HCT116 (cell line): ENCODE results near the gene SART1. TPM values are rescaled to one million over a fixed set of nuclear protein-coding genes. Genes with fewer than 3 reads are reported as not detected.

Experiments used
- ATAC-seq: fragments of 200-7000 bp; cut with Tn5 transposase; 2 replicates; pipeline ENCODE4 v1.9.1; 2020; ENCODE audit warnings: mild to moderate bottlenecking, moderate library complexity
- BruUV-seq: library from RNA; stranded (reverse); fragments of 400-500 nt; replicated peaks from 2 replicates; lab custom pipeline; 2021; lab: Mats Ljungman, UMichigan
- CTCF ChIA-PET: fragments of 300-600 bp; sonication (Branson Sonifier 250); formaldehyde crosslinking; loops from one replicate; lab custom pipeline; 2021; ENCODE audit warnings: antibody characterized with exemption; lab: Charles Lee
- POLR2A ChIA-PET: fragments of 300-600, 350-600 bp; sonication (Branson Sonifier 250); formaldehyde crosslinking; loops from one replicate; lab custom pipeline; 2021; ENCODE audit warnings: antibody characterized with exemption; lab: Charles Lee
- RAD21 ChIA-PET, 2 experiments: fragments of 300-600 bp; sonication (Branson Sonifier 250); formaldehyde crosslinking; loops; one replicate each; lab custom pipeline; 2023; ENCODE audit warnings: low total read pairs in 2 of 2; ENCODE audit not compliant: uncharacterized antibody in 2 of 2, unreplicated experiment in 2 of 2, low non-redundant PET in 1 of 2; lab: Charles Lee
- DNase-seq: peaks from one replicate; pipeline ENCODE4 v3.0.0-alpha.2; 2010; ENCODE audit warnings: low read depth, low spot score
- H2AFZ ChIP-seq: fragments of 200-600 bp; shearing (Covaris generic), sonication (generic); 2 replicates; pipeline ENCODE4 v1.6.1; 2017; ENCODE audit warnings: low read depth, mixed run types, mixed read lengths, antibody characterized with exemption, low read length; ENCODE audit not compliant: poor library complexity, severe bottlenecking
- H3K27ac ChIP-seq: 2 replicates; pipeline ENCODE4 v1.5.1; 2012; ENCODE audit warnings: low read depth, low read length
- H3K27me3 ChIP-seq: fragments of 200-600 bp; sonication (generic); 2 replicates; pipeline ENCODE4 v1.6.1; 2016; ENCODE audit warnings: mixed run types, low read length, mixed read lengths; ENCODE audit not compliant: insufficient read depth
- H3K36me3 ChIP-seq, 2 experiments: fragments of 200-500 bp in 1 of 2; fragments of 200-600 bp in 1 of 2; sonication (Bioruptor generic) in 1 of 2; sonication (generic) in 1 of 2; 2 replicates each; pipeline versions ENCODE4 v1.5.1 to v1.6.1; 2014 to 2016; ENCODE audit warnings: low read length in 2 of 2, inconsistent platforms in 1 of 2, mixed read lengths in 1 of 2, mixed run types in 1 of 2; ENCODE audit not compliant: insufficient read depth in 2 of 2, control insufficient read depth in 1 of 2
- H3K4me1 ChIP-seq, 2 experiments: fragments of 200-600 bp in 1 of 2; sonication (generic) in 1 of 2; 2 replicates each; pipeline versions ENCODE4 v1.5.1 to v1.6.1; 2012 to 2017; ENCODE audit warnings: low read length in 2 of 2, inconsistent platforms in 1 of 2, mild to moderate bottlenecking in 1 of 2, mixed read lengths in 1 of 2, mixed run types in 1 of 2, moderate library complexity in 1 of 2; ENCODE audit not compliant: insufficient read depth in 2 of 2, control insufficient read depth in 1 of 2
- H3K4me2 ChIP-seq: fragments of 200-600 bp; sonication (generic); 2 replicates; pipeline ENCODE4 v1.6.1; 2017; ENCODE audit warnings: mixed run types, low read length, mixed read lengths
- H3K4me3 ChIP-seq, 2 experiments: fragments of 200-600 bp in 1 of 2; sonication (generic) in 1 of 2; replicated peaks in 1 of 2; 2 replicates each; pipeline ENCODE4 v1.5.1; 2011 to 2016; ENCODE audit warnings: low read length in 2 of 2, control low read depth in 1 of 2, low read depth in 1 of 2, mild to moderate bottlenecking in 1 of 2, mixed read lengths in 1 of 2, mixed run types in 1 of 2
- H3K79me2 ChIP-seq: fragments of 200-600 bp; sonication (generic); 2 replicates; pipeline ENCODE4 v1.6.1; 2017; ENCODE audit warnings: mild to moderate bottlenecking, mixed run types, low read length, moderate library complexity, mixed read lengths; ENCODE audit not compliant: insufficient read depth
- H3K9ac ChIP-seq: fragments of 200-600 bp; sonication (generic); 2 replicates; pipeline ENCODE4 v1.6.1; 2016; ENCODE audit warnings: low read length, mixed read lengths
- H3K9me2 ChIP-seq: fragments of 200-600 bp; sonication (generic), shearing (Covaris generic); 2 replicates; pipeline ENCODE4 v1.6.1; 2017; ENCODE audit warnings: mixed run types, mild to moderate bottlenecking, moderate library complexity; ENCODE audit not compliant: insufficient read depth
- H3K9me3 ChIP-seq, 2 experiments: fragments of 200-500 bp in 1 of 2; fragments of 200-600 bp in 1 of 2; sonication (Bioruptor generic) in 1 of 2; sonication (generic) in 1 of 2; 2 replicates each; pipeline ENCODE4 v1.6.1; 2014 to 2017; ENCODE audit warnings: low read length in 2 of 2, mixed read lengths in 2 of 2, inconsistent platforms in 1 of 2, low read depth in 1 of 2, mild to moderate bottlenecking in 1 of 2, mixed run types in 1 of 2, moderate library complexity in 1 of 2; ENCODE audit not compliant: control insufficient read depth in 1 of 2, insufficient read depth in 1 of 2
- H4K20me1 ChIP-seq: fragments of 200-600 bp; sonication (generic), shearing (Covaris generic); 2 replicates; pipeline ENCODE4 v1.6.1; 2017; ENCODE audit warnings: mixed run types, mild to moderate bottlenecking, moderate library complexity; ENCODE audit not compliant: insufficient read depth
- CBX3 ChIP-seq: IDR thresholded peaks from 2 replicates; pipeline ENCODE4 v1.6.1; 2012; ENCODE audit warnings: low read depth
- EGR1 ChIP-seq: IDR thresholded peaks from 2 replicates; pipeline ENCODE4 v1.6.1; 2012; ENCODE audit warnings: low read depth
- POLR2AphosphoS5 ChIP-seq: IDR thresholded peaks from 2 replicates; pipeline ENCODE4 v1.6.1; 2011; ENCODE audit warnings: mild to moderate bottlenecking, low read depth, low read length, moderate library complexity
- RAD21 ChIP-seq: IDR thresholded peaks from 2 replicates; pipeline ENCODE4 v1.6.1; 2012; ENCODE audit warnings: low read depth, mild to moderate bottlenecking
- SP1 ChIP-seq: IDR thresholded peaks from 2 replicates; pipeline ENCODE4 v1.6.1; 2012; ENCODE audit warnings: low read depth
- intact Hi-C: fragments of 100-400 bp; cut with micrococcal nuclease; formaldehyde crosslinking; loops from 2 replicates; pipeline ENCODE4 v1.10.0; 2022
- total RNA-seq: library from RNA; stranded (reverse); gene quantifications from one replicate; pipeline ENCODE4 v1.2.1, GENCODE V29; 2021; ENCODE audit not compliant: unreplicated experiment
- TF ChIP-seq, protein P1 (sequence below), 3 experiments: fragments of 200-600 bp in 1 of 3; sonication (generic) in 1 of 3; IDR thresholded peaks in 2 of 3; conservative IDR thresholded peaks in 1 of 3; 2 replicates each; pipeline ENCODE4 v1.5.1; 2012 to 2017; ENCODE audit warnings: low read depth in 2 of 3, low read length in 2 of 3, antibody characterized with exemption in 1 of 3, borderline replicate concordance in 1 of 3, control low read depth in 1 of 3, mild to moderate bottlenecking in 1 of 3, mixed read lengths in 1 of 3, mixed run types in 1 of 3, moderate library complexity in 1 of 3; ENCODE audit not compliant: insufficient read depth in 1 of 3
- TF ChIP-seq, protein P2 (sequence below): IDR thresholded peaks from 2 replicates; pipeline ENCODE4 v1.6.1; 2012

The SART1 gene
- total RNA-seq, 1 experiment from 2014 or later = 47.9 TPM

DNA sequence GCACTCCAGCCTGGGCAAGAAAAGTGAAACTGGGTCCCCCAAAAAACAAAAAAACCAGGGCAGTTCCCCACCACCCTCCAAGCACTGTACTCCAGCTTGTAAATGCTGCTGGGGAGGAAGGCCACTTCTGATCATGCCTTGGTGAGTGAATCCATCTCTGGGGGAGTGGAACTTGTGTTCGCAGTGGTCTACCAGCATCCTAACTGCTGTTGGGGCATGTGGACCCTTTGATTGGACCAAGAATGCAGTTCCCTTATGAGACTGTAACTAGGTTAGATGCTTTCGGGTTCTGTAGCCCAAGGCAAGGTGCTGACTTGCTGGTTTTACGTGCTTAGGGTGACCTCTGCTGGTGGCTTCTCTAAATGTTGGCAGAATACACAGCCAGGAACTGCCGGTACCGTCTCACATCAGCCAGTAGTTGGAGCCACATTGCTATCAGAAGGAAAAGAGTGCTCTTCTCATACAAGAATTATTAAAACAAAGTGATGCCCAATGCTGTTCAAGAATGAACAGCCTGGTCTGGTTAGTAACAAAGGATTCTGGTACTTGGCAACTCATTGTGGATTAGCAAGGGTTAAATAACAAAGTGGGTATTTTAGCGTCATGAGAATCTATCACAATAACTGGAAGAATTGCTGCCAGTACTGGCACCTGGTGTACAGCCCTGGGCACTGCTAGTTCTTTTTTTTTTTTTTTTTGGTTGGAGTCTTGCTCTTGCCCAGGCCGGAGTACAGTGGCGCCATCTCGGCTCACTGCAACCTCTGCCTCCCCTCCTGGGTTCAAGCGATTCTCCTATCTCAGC, 27.5 kb downstream of the SART1 start:
- ATAC-seq (peak; percentile 98), DNase-seq (peak; percentile 95)
- intact Hi-C loops = loop anchor here (1.0 kb wide), 4 partner anchors 98 to 283 kb away; no protein-coding TSS in a partner anchor
- Histone ChIP-seq H3K4me1 (peaks cover 0 to 8% of the 10 kb centered on the region in 2 experiments; a peak in 2 of 4 replicates), H3K4me3 (no peak overlapping the region), H3K4me2 (no peak overlapping the region), H3K27ac (peak overlapping the region; percentile 39), H3K79me2 (no peaks in the 10 kb centered on the region), H4K20me1 (no peaks in the 10 kb centered on the region), H3K36me3 (no peaks in the 10 kb centered on the region; a peak in 1 of 4 replicates), H2AFZ (no peak overlapping the region), H3K9me3 (no peaks in the 10 kb centered on the region), H3K9me2 (no peaks in the 10 kb centered on the region), H3K27me3 (no peaks in the 10 kb centered on the region), H3K9ac (no peak overlapping the region)
- CTCF ChIA-PET = interaction anchor here (0.6 to 4.3 kb wide), 13 partner anchors 9 to 621 kb away, joined by 3 to 38 read pairs (median 4); partner anchors contain the start of genes CCDC85B, FIBP, KAT5 and MUS81
- POLR2A ChIA-PET = interaction anchor here (0.7 to 1.7 kb wide), 3 partner anchors 87 to 97 kb away, joined by 3 to 8 read pairs (median 7); no protein-coding TSS in a partner anchor
- no TSS peak for BruUV-seq
- RAD21 ChIA-PET = interaction anchor here (0.8 kb wide), 2 partner anchors 101 to 104 kb away, joined by 4 read pairs; partner anchors contain the start of gene FIBP (in 1 of the 2)
- TF ChIP-seq, protein P1, sequence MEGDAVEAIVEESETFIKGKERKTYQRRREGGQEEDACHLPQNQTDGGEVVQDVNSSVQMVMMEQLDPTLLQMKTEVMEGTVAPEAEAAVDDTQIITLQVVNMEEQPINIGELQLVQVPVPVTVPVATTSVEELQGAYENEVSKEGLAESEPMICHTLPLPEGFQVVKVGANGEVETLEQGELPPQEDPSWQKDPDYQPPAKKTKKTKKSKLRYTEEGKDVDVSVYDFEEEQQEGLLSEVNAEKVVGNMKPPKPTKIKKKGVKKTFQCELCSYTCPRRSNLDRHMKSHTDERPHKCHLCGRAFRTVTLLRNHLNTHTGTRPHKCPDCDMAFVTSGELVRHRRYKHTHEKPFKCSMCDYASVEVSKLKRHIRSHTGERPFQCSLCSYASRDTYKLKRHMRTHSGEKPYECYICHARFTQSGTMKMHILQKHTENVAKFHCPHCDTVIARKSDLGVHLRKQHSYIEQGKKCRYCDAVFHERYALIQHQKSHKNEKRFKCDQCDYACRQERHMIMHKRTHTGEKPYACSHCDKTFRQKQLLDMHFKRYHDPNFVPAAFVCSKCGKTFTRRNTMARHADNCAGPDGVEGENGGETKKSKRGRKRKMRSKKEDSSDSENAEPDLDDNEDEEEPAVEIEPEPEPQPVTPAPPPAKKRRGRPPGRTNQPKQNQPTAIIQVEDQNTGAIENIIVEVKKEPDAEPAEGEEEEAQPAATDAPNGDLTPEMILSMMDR (IDR thresholded peaks at IDR 0.05 in 2 of 3, conservative IDR thresholded peaks at IDR 0.05 in 1 of 3; ENCODE audit: borderline replicate concordance in 1 of 3, insufficient read depth in 1 of 3, low read depth in 2 of 3, low read length in 2 of 3) = peak; percentile 88 to 100 (median 99)
- 0 out of 2 replicates have a peak, but pooled peaks have one; percentile 18 for TF ChIP-seq POLR2AphosphoS5
- TF ChIP-seq RAD21 = peak; percentile 100
- 0 out of 2 replicates have a peak, but pooled peaks have one; percentile 32 for TF ChIP-seq CBX3
- TF ChIP-seq, protein P2, sequence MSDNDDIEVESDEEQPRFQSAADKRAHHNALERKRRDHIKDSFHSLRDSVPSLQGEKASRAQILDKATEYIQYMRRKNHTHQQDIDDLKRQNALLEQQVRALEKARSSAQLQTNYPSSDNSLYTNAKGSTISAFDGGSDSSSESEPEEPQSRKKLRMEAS = peak; percentile 7; the same call in 1 of the 2 replicates
- no peak for TF ChIP-seq SP1
- TF ChIP-seq EGR1 = no peak
